ENCODE measurements around the gene PGBD5. TPM values are rescaled to one million over a fixed set of nuclear protein-coding genes. Genes with fewer than 3 reads are reported as not detected.
A peak's percentile ranks its signal among the peaks of the same experiment; 100 is the strongest.

Gene PGBD5
- total RNA-seq, 1 donor from 2014 or later = 6.4 TPM

DNA sequence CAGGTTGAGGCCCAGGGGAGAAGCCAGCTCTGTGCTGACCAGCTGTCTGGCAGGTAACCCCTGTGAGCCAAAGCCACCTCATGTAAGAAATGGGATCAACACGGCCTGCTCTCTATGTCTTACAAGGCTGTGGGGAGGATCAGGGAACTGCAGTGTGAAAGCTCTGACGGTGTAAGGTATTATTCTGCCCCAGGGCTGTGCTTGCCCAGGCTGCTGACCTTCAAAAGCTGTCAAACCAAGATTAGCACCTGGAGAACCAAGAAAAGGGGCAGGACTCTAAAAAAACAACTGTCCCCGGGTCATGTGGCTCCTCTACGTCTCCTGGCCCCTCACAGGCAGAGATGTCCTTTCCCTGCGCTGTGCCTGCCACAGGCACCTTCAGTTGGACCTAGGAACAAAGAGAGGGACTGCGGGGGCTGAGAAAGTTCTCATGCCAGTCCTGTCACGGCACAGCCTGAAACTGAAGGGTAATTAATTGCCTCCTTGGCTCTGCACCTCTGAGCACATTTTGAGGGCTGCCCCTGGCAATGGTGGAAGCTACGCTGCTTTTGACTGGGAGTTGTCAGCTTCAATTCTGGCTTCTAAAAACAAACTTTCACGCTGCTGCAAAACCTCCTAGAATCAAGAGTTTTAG lies 77.6 kb downstream of the PGBD5 start:
- ATAC-seq = no peak

DNA sequence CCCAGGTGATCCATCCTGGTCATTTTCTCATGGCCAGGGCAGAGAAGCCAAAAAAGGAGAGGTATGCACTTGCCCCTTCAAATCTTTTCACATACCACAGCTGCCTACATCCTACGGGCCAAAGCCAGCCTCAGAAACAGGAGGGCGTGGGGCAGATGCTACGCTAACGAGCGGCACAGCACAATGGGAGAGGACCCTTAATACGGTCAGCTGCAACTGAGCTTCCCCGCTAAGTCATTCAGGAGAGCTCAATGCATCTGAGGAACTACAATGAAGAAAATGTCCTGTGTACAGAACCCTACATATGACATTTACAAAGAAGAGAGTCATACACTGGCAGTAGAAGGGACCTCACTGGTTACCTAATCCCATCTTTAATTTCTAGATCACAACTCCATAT lies 78.2 kb downstream of the PGBD5 start:
- no peak for ATAC-seq

- no peak for ATAC-seq
Measured at GRCh38 chr1:230345139-230345885, 80.8 kb downstream of the PGBD5 start.

- no peak for ATAC-seq
Measured at GRCh38 chr1:230342699-230343098, 83.4 kb downstream of the PGBD5 start.

DNA sequence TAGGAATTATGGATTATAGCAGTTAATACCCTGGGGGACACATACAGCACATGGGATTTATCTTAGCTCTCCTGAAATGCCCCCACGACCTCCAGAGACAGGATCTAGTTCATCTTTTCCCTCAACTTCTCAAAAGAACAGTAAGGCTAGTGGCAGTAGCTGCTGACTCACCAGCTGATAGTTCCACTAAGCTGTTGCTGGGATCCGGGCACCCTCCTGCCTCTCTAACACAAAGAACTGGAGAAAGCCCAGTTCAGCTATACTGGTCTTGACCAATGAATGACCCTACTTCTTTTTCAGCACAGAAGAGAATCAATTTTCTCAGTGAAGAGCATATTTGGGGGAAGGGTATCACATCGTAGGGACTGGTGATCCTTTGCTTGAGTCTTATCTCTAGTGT lies 84.1 kb downstream of the PGBD5 start:
- ATAC-seq = no peak

- no peak for ATAC-seq
Measured at GRCh38 chr1:230341162-230341546, 85.0 kb downstream of the PGBD5 start.

GRCh38 chr1:230340526-230341161 lies 85.5 kb downstream of the PGBD5 start:
- no peak for ATAC-seq

DNA sequence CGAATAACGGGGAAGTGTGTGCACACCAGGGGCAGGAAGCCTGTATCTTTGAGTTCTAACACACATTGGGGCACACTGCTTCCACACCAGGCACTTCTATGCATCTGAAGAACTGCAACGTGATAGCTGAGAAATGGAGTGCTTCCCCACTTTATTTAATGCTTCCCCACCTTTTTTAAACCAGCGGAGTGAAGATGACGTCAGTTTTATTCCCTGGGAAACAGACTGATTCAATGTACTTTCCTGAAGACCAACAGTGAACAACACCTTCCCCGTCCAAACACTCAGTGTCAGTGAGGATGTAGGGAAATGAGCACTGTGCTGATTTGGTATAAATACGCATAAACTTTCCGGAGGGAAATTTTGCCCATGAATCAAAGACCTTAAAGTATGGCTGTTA lies 87.1 kb downstream of the PGBD5 start:
- ATAC-seq = no peak

DNA sequence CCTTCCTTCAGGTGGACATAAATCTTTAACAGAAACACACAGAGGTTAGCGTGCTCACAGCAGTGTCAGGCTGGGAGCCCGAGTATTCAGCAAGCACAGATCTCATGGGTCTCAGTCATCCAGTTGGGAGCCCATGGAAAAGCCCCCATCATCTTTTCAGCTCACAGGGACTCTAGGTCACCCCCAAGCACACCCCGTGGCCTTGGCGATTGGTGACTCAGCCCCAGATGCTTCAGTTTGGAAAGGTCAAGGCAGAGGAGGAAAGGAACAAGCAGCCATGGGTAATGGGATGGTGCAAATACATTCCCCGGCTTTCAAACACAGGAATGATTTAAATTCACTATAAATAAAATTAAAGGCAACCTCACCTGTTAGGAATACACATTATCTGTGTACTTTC lies 88.9 kb downstream of the PGBD5 start:
- ATAC-seq = no peak

DNA sequence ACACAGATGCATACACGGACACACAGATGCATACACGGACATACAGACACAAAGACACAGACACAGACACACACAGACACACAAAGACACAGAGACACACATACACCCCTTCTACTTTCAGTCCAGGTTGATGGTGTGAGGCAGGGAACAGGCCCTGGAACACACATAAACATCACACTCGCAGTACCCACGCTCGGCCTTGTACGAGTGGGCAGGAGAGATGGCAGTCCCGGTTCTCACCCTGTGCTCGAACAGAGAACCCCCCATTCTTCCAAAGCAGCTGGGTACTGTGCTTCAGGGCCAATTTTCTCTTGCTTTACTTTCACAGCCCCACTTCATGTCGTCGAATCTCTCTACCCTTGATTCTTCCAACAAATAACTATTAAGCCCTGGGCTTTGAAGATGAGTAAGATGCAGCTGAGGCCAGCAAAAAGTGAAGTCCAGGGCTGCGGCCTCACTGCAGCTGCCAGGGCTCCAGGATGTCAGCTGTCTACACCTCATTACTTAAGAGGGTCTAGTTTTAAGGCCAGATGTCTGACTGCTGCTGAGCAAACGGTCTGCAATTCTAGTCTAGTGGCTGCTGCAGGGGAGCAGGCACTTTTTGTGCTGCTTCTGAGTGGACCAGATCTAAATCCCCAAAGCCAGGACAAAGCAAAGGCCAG lies 90.1 kb downstream of the PGBD5 start:
- ATAC-seq = no peak

GRCh38 chr1:230334447-230334837 lies 91.7 kb downstream of the PGBD5 start:
- no peak for ATAC-seq

DNA sequence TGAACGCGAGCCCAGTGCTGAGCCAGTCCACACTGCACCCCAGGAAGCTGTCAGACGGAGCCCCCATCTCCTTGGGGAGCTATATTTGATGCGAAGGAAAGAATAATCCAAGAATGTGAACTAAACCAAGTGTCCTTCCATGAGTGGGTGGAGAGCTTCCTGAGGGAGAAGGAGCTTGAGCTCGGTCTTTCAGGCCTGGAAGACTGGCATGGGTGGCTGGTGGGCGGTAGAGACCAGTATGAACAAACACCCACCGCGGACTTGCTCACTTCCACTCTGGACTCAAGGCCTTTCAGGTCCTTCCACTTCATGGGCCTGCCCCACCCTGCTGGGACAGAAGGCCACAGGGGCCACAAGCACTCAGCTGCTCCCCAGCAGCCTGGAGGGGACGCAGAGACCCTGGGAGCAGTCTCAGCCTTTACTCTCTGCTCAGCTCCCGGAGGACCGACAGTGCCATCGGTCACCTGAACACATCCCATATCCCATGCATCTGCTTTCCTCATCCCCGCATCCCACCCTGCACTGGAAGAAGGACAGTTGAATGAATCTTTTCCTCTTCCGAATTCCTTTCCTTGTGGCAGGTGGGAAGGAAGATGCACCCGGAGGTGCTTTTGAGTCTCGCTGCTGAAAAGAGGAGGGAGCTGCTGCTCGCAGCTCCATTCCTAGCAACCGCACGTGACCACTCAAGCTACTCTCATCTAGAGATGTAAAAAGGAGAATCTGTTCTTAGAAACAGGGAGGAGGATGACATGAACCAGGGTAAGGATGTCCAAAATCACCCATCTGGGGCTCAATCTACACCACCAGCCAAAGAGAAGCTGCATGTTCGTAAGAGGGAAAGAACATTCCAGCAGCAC lies 92.3 kb downstream of the PGBD5 start:
- ATAC-seq = no peak

DNA sequence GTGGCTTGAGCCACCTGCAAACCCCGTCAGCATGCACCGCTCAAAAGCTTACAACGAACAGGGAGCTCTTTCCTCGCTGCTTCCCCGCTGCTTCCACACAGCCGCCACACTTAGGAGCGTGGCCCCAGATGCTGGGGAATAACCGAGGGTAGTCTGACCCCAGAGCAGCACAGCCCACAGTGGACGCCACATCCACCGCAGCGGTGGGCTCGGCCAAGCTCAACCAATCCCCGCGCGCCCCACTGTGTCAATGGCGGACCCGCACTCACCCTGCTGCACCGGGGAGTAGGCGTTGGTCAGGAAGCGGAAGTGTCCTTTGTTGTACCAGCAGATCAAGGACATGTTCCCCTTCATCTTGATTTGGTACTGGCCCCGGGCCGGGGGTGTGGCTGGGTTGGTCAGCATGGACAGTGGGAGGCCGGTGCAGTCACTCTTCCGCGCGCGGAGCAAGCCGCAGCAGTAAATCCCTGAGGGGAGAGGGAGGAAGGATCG lies 93.5 kb downstream of the PGBD5 start:
- ATAC-seq = no peak

DNA sequence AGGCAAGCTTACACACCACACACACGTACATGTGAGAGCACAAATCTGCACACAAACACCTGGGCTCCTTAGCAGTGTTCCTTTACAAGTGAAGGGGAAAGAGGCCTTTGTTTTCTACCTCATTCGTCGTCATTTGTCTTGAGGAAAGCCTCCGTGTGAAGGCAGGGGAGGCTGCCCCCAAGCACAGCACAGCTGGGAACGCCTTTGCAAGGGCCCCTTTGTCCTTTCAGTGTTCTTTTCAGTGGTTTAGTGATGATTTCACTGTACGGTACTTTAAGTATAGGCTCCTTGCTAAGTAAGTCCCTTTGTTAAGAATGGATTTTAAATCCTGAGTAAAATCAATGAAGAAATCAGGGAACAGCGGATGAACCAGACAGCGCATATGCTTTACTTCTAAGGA lies 94.1 kb downstream of the PGBD5 start:
- no peak for ATAC-seq

- ATAC-seq = no peak
Measured at GRCh38 chr1:230330157-230330556, 96.0 kb downstream of the PGBD5 start.

DNA sequence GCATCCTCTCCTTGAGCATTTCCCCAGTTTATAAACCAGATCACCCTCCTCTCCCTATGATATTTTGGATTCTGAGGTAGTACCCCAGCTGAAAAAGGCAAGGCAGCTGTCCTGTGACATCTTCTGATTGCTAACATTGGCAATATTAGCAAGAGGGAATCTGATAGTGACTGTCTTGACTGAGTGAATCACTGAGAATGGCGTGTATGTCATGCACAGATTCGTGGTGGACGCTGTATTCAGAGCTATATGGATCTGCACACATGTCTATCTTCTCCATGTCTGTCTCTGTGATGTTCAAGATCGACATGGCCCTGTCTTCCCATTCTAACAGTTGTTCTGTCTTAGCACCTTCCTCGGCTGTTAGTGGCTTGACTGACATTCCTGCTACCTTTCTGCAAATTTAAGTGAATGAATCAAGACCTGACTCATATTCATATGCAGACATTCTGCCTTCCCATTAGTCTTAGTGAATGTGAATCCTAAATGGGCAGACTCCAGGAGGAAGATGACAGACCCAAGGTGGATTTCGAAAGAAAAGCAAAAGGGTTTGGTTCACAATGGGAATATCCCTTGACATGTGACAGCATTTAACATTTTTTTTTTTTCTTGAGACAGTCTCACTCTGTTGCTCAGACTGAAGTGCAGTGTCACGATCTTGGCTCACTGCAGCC lies 97.7 kb downstream of the PGBD5 start:
- ATAC-seq = peak; percentile 71

DNA sequence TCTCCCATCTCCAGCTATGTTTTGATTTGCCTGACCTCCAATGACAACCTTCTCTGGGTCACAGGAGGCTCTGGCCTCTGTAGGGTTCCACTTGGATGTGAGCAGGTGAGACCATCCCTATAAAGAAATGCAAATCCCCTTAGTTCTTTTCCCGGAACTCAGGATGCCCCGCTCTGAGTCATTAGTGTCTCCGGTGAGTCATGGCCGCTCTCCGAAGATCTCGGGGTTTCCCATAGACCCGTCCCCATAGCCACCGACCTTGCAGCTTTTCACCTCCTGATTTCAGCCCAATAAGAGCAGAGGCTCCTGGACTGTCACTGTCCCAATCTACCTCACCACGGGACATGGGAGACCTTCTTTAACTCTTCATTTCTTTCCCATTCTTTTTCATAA lies 98.2 kb downstream of the PGBD5 start:
- ATAC-seq = peak; percentile 58

DNA sequence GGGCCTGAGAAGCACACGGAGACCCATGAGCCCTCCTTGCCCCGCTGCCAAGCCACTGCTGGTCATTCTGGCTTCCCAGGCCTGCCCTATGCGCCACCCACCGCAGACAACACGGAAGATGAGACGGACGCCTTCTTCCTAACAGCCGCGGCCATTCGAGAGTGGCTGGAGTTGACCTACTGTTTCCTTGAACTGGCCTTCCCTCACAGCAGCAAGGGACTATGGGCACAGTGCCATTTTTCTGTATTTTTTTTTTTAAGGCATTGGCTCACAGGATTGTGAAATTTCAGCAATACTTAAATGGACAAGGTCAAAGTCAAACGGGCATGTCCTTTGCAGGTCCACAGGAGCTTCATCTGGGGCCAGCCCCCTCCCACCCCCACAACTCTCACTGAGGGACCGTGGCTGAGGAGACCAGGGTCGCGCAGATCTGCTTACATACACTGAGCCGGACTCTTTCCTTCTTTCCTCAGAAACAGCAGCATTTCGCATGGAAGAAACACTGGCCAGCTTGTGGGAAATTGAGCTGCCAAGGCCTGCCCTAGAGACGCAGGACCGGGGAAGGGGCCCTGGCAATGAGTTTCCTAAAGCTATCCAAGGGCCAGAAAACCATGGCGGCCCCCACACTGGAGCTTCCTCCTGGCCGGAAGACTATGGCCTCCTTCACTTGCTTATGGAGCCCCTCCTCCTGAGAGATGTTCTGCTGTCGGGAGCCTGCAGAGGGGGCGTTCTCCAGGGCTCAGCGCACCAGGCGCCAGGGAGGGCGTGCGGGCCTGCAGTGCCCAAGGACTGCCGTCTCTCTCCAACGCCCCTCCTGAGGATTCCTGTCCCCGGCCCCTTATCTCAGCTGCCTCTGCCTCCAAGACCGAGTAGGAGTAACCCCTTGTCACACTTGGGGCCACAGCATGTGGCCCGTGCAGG lies 98.9 kb downstream of the PGBD5 start:
- peak; percentile 8 for ATAC-seq

DNA sequence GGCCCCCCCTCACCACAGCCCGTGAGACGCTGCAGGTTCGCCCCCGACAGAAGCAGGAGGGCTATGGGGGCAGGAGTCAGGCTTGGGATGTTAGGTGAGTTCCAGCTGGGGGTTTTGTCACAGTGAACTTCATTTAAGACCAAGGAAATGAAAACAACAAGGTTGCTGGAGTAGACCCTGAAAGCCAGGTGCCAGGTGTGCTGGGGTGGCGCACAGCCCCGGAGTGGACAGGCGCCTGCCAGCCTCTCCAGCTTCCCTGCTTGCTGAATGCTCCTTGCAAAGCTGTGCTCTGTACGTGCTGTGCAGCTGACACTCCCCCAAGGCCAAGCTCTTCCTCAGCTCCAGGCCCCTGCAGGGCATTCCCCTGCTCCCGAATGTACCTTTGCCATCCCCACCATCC lies 102.4 kb downstream of the PGBD5 start:
- ATAC-seq = no peak

DNA sequence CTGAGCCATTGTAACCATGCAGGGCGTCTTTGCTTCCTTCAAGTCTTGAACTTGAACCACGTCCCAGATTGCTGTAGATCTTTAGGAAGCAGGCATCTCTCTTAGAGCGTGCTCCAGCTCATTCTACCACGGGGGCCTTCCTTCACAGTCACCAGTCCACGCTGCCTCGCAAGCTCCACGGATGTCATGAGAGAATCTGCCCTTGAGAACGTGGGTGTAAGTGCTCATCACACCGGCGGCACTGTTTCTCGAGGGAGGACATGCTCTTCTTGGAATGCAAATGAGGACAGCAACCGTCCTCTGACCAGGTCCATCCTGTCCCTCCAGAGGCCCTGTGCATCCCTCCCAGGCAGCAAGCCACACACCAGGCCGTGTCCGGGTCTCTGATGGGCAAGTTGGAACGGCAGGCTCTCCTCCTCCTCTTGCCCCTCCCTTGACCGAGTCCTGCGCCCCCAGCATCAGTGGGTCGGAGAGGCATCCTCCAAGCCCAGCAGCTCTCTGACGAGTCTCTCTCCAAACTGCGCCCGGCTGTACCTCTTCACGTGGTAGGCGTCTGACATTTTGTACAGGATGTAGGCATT lies 103.1 kb downstream of the PGBD5 start:
- no peak for ATAC-seq

All from esophagus mucosa (tissue), 1 donor.